HepG2 (cell line): Measurements from ENCODE around the gene IRX5. TPM values are rescaled to one million over a fixed set of nuclear protein-coding genes. Genes with fewer than 3 reads are reported as not detected.

Source experiments
- ATAC-seq: fragments of 200-7000 bp; cut with Tn5 transposase; 3 replicates; pipeline ENCODE4 v1.9.1; 2020; ENCODE audit warnings: mild to moderate bottlenecking, moderate library complexity
- BruUV-seq: library from RNA; stranded (reverse); fragments of 400-500 nt; replicated peaks from 2 replicates; lab custom pipeline; 2021; lab: Mats Ljungman, UMichigan
- CTCF ChIA-PET: fragments of 300-600 bp; formaldehyde crosslinking; extraction: SDS; loops from one replicate; lab custom pipeline; 2021; ENCODE audit warnings: low total read pairs, inconsistent platforms, low intra/inter-chr PET ratio; lab: Yijun Ruan, JAX
- POLR2A ChIA-PET: fragments of 350-600 bp; sonication (Branson Sonifier 250); formaldehyde crosslinking; loops from one replicate; lab custom pipeline; 2020; ENCODE audit warnings: antibody characterized with exemption, inconsistent platforms; lab: Yijun Ruan, JAX
- DNase-seq: peaks from one replicate; pipeline ENCODE4 v3.0.0-alpha.2; 2015; ENCODE audit warnings: low spot score
- FAIRE-seq: peaks from 3 replicates; lab custom pipeline; 2011; peaks lifted over from hg19 to GRCh38; lab: Jason Lieb, UNC
- H2AFZ ChIP-seq: one replicate; pipeline ENCODE4 v1.6.1; 2011; ENCODE audit warnings: low read length, inconsistent platforms
- H3K27ac ChIP-seq: fragments of 300-600 bp; 3 replicates; pipeline ENCODE4 v1.8.0; 2011; ENCODE audit warnings: mixed run types, mild to moderate bottlenecking, mixed read lengths, low read length, inconsistent platforms; ENCODE audit not compliant: insufficient read depth; ENCODE audit errors: extremely low read length
- H3K27me3 ChIP-seq, 2 experiments: fragments of 200-600 bp in 1 of 2; 2 replicates in 1 of 2; 3 replicates in 1 of 2; pipeline versions ENCODE4 v1.6.0 to v1.8.0; 2011; ENCODE audit warnings: low read length in 2 of 2, mild to moderate bottlenecking in 2 of 2, moderate library complexity in 2 of 2, inconsistent platforms in 1 of 2; ENCODE audit not compliant: insufficient read depth in 2 of 2, control insufficient read depth in 1 of 2
- H3K36me3 ChIP-seq, 2 experiments: fragments of 200-600 bp in 1 of 2; replicated peaks in 1 of 2; 2 replicates in 1 of 2; 3 replicates in 1 of 2; pipeline versions ENCODE4 v1.5.1 to v1.8.0; 2011; ENCODE audit warnings: low read length in 2 of 2, inconsistent platforms in 1 of 2; ENCODE audit not compliant: insufficient read depth in 2 of 2, control insufficient read depth in 1 of 2
- H3K4me1 ChIP-seq: 2 replicates; pipeline ENCODE4 v1.5.1; 2012; ENCODE audit warnings: low read length, inconsistent platforms; ENCODE audit not compliant: insufficient read depth
- H3K4me2 ChIP-seq: 2 replicates; pipeline ENCODE4 v1.6.0; 2011; ENCODE audit warnings: low read depth, low read length, inconsistent platforms
- H3K4me3 ChIP-seq, 3 experiments: fragments of 200-600 bp in 1 of 3; sonication (generic), shearing (Covaris generic) in 1 of 3; replicated peaks in 1 of 3; 2 replicates each; pipeline ENCODE4 v1.5.1; 2011 to 2016; ENCODE audit warnings: low read length in 3 of 3, inconsistent platforms in 2 of 3, low read depth in 2 of 3, mild to moderate bottlenecking in 2 of 3, control low read depth in 1 of 3, mixed read lengths in 1 of 3; ENCODE audit not compliant: insufficient read depth in 1 of 3
- H3K79me2 ChIP-seq: one replicate; pipeline ENCODE4 v1.6.1; 2011; ENCODE audit warnings: low read length, inconsistent platforms; ENCODE audit not compliant: insufficient read depth
- H3K9ac ChIP-seq: 2 replicates; pipeline ENCODE4 v1.6.0; 2011; ENCODE audit warnings: mild to moderate bottlenecking, low read depth, low read length, inconsistent platforms; ENCODE audit not compliant: insufficient read depth
- H3K9me3 ChIP-seq: 2 replicates; pipeline ENCODE4 v1.5.1; 2012; ENCODE audit warnings: mild to moderate bottlenecking, low read length
- H4K20me1 ChIP-seq: 2 replicates; pipeline ENCODE4 v1.6.0; 2011; ENCODE audit warnings: inconsistent platforms, mild to moderate bottlenecking, low read length, moderate library complexity; ENCODE audit not compliant: insufficient read depth
- CREB3 ChIP-seq: sonication (generic); formaldehyde crosslinking; IDR thresholded peaks from 2 replicates; pipeline ENCODE4 v1.5.0; 2020; ENCODE audit warnings: missing genetic modification reagents
- ELF4 ChIP-seq: sonication (generic); formaldehyde crosslinking; IDR thresholded peaks from 2 replicates; pipeline ENCODE4 v1.5.0; 2020; ENCODE audit warnings: missing genetic modification reagents, mild to moderate bottlenecking, moderate library complexity, borderline replicate concordance
- EZH2 ChIP-seq: conservative IDR thresholded peaks from 2 replicates; pipeline ENCODE4 v1.6.1; 2012; ENCODE audit warnings: mild to moderate bottlenecking, low read depth, low read length, moderate library complexity
- FOSL2 ChIP-seq: sonication (generic); formaldehyde crosslinking; IDR thresholded peaks from 2 replicates; pipeline ENCODE4 v1.4.0; 2020; ENCODE audit warnings: missing genetic modification reagents
- MYC ChIP-seq: sonication (generic); formaldehyde crosslinking; IDR thresholded peaks from 2 replicates; pipeline ENCODE4 v1.9.0; 2021; ENCODE audit warnings: missing genetic modification reagents, borderline replicate concordance
- SIN3B ChIP-seq: fragments of 150-350 bp; IDR thresholded peaks from 2 replicates; pipeline ENCODE4 v1.6.1; 2014; ENCODE audit warnings: low read length
- USF2 ChIP-seq, 2 experiments: sonication (generic) in 1 of 2; formaldehyde crosslinking in 1 of 2; IDR thresholded peaks; 2 replicates each; pipeline versions ENCODE4 v1.5.1 to v1.6.1; 2011 to 2020; ENCODE audit warnings: borderline replicate concordance in 1 of 2, low read depth in 1 of 2, low read length in 1 of 2, mild to moderate bottlenecking in 1 of 2, missing genetic modification reagents in 1 of 2, moderate library complexity in 1 of 2
- ZNF546 ChIP-seq: sonication (generic); formaldehyde crosslinking; conservative IDR thresholded peaks from 2 replicates; pipeline ENCODE4 v1.8.1; 2023; ENCODE audit warnings: mild to moderate bottlenecking, missing genetic modification reagents
- ZNF746 ChIP-seq: sonication (generic); formaldehyde crosslinking; IDR thresholded peaks from 2 replicates; pipeline ENCODE4 v1.8.0; 2022; ENCODE audit warnings: mild to moderate bottlenecking, missing genetic modification reagents
- ZSCAN30 ChIP-seq: sonication (generic); formaldehyde crosslinking; IDR thresholded peaks from 2 replicates; pipeline ENCODE4 v1.5.0; 2020; ENCODE audit warnings: mild to moderate bottlenecking, missing genetic modification reagents
- ZSCAN5A ChIP-seq: sonication (generic); formaldehyde crosslinking; IDR thresholded peaks from 2 replicates; pipeline ENCODE4 v1.8.0; 2022; ENCODE audit warnings: mild to moderate bottlenecking, missing genetic modification reagents, borderline replicate concordance
- WGBS: methylation state at CpG from one replicate; pipeline ENCODE4 v1.1.6; 2017; ENCODE audit warnings: low lambda C conversion rate; 5-methylcytosine and 5-hydroxymethylcytosine counted together
- in situ Hi-C: cut with HindIII; loops from 2 replicates; pipeline ENCODE4 v1.10.0; 2017; ENCODE audit warnings: low pct_unique_long_range_greater_than_20kb; ENCODE audit not compliant: extremely low pct_ligation_motif_present
- intact Hi-C: fragments of 100-400 bp; cut with micrococcal nuclease; formaldehyde crosslinking; loops from one replicate; pipeline ENCODE4 v1.10.0; 2022; ENCODE audit not compliant: unreplicated experiment
- polyA plus RNA-seq, 8 experiments: library from polyadenylated mRNA; depleted of rRNA in 3 of 8; stranded (reverse) in 7 of 8; unstranded in 1 of 8; fragments of >200 nt; fragmentation: Illumina TruSeq in 4 of 8; extraction: Trizol in 4 of 8; gene quantifications; 2 replicates each; pipeline versions ENCODE4 v1.2.1 to v1.2.3, GENCODE V29; 2011 to 2016; ENCODE audit warnings: low read depth in 4 of 8, missing spikeins in 1 of 8, mixed read lengths in 1 of 8; ENCODE audit not compliant: insufficient read depth in 1 of 8
- total RNA-seq, 5 experiments: library from RNA; depleted of rRNA; stranded (reverse); fragments of >200 nt; fragmentation: Illumina TruSeq; extraction: Trizol; gene quantifications; 2 replicates each; pipeline ENCODE4 v1.2.3, GENCODE V29; 2016; ENCODE audit warnings: low read depth in 1 of 5

IRX5 gene
- total and polyA plus RNA-seq, 2 of the 13 experiments (the other 11 are each of a cell fraction or from before 2014, with no cell fraction given), result not detected

- TF ChIP-seq ZNF546 (CRISPR knock-in tag), result no peak
- TF ChIP-seq, all 625 proteins: peak for 0
These were observed 37.7 kb upstream of the IRX5 start (continued) for GRCh38 chr16:54892981-54893380.

GRCh38 chr16:54897930-54898329, 32.7 kb upstream of the IRX5 start:
- Histone ChIP-seq H4K20me1 (no peaks in the 10 kb centered on the region), H2AFZ (no peak overlapping the region), H3K4me3 (no peak overlapping the region), H3K79me2 (no peaks in the 10 kb centered on the region), H3K9ac (no peak overlapping the region), H3K4me1 (no peaks in the 10 kb centered on the region), H3K9me3 (no peaks in the 10 kb centered on the region), H3K36me3 (no peaks in the 10 kb centered on the region), H3K27ac (no peak overlapping the region), H3K27me3 (peaks cover 0 to 1% of the 10 kb centered on the region in 2 experiments; a peak in 2 of 5 replicates), H3K4me2 (no peak overlapping the region)
- WGBS, result 37% methylated on average over 3 of the region's 3 CpGs
- in situ Hi-C loops, result no loop called here
- intact Hi-C loops, result no loop called here
- DNase-seq (no peak), ATAC-seq (no peak), FAIRE-seq (no peak)
- TF ChIP-seq ZNF746 (CRISPR knock-in tag), result no peak
- no TSS peak for BruUV-seq
- CTCF ChIA-PET, result no interaction called here
- POLR2A ChIA-PET, result no interaction called here

GRCh38 chr16:54901606-54902005, 29.1 kb upstream of the IRX5 start:
- in situ Hi-C loops, result no loop called here
- no peak for TF ChIP-seq MYC (CRISPR knock-in tag)
- no peak for TF ChIP-seq ZSCAN30
- TF ChIP-seq ZSCAN5A (CRISPR knock-in tag), result no peak
- no peak for TF ChIP-seq EZH2
- no peak for TF ChIP-seq ELF4
- TF ChIP-seq FOSL2, result no peak
- no peak for TF ChIP-seq CREB3 (CRISPR knock-in tag)
- TF ChIP-seq SIN3B, result no peak
- no peak for TF ChIP-seq USF2 (IDR thresholded peaks at IDR 0.05; ENCODE audit: low read depth, low read length)
- TF ChIP-seq USF2 (CRISPR knock-in tag; IDR thresholded peaks at IDR 0.05; ENCODE audit: borderline replicate concordance), result no peak

More at GRCh38 chr16:54901606-54902005, 29.1 kb upstream of the IRX5 start:
- 56% methylated on average over 7 of the region's 7 CpGs for WGBS
- Histone ChIP-seq H3K9me3 (no peaks in the 10 kb centered on the region), H3K4me2 (no peak overlapping the region), H3K4me3 (no peak overlapping the region), H4K20me1 (no peaks in the 10 kb centered on the region), H3K9ac (no peak overlapping the region), H3K27me3 (no peaks in the 10 kb centered on the region), H3K4me1 (no peaks in the 10 kb centered on the region), H3K36me3 (no peaks in the 10 kb centered on the region), H3K27ac (no peak overlapping the region), H3K79me2 (no peaks in the 10 kb centered on the region), H2AFZ (no peak overlapping the region)
- ATAC-seq (no peak), DNase-seq (no peak), FAIRE-seq (no peak)
- intact Hi-C loops, result no loop called here
- ChIA-PET CTCF (no interaction called here), POLR2A (no interaction called here)
- no TSS peak for BruUV-seq
